ENCODE data around the gene PET100. TPM values are rescaled to one million over a fixed set of nuclear protein-coding genes. Genes with fewer than 3 reads are reported as not detected.

Gene PET100
- total and polyA plus RNA-seq, 2 experiments from 2014 or later = 8.6 to 636 TPM

GRCh38 chr19:7642295-7643030, 12.9 kb downstream of the PET100 start (continued):
- no peak for TF ChIP-seq ZNF462 (CRISPR knock-in tag; IDR thresholded peaks at IDR 0.05)
- no peak for TF ChIP-seq JUNB (IDR thresholded peaks at IDR 0.05; ENCODE audit: unreplicated experiment)
- TF ChIP-seq EZH2phosphoT487 (IDR thresholded peaks at IDR 0.05; ENCODE audit: unreplicated experiment) = no peak
- no peak for TF ChIP-seq CREB1 (CRISPR knock-in tag; IDR thresholded peaks at IDR 0.05; ENCODE audit: low read depth)
- TF ChIP-seq NANOG (IDR thresholded peaks at IDR 0.05; ENCODE audit: borderline replicate concordance) = no peak
- TF ChIP-seq POLR2AphosphoS5 (IDR thresholded peaks at IDR 0.05; ENCODE audit: low read depth) = no peak

GRCh38 chr19:7643031-7643415, 13.4 kb downstream of the PET100 start:
- Mint-ChIP-seq H3K9me3 (no peaks in the 10 kb centered on the region; the same call in 2 of the 3 replicates), H3K4me1 (no peaks in the 10 kb centered on the region), H3K27me3 (ENCODE audit: insufficient read depth, low read depth, poor library complexity) (peaks cover 11% of the 10 kb centered on the region), H3K36me3 (ENCODE audit: low read depth) (peaks cover 3% of the 10 kb centered on the region; the same call in 1 of the 3 replicates), H3K4me3 (no peak overlapping the region; the same call in 2 of the 3 replicates), H3K27ac (no peak overlapping the region)
- DNase-seq (ENCODE audit: low spot score) = no peak
- Histone ChIP-seq H4K20me1 (replicated peaks; ENCODE audit: insufficient read depth) (no peaks in the 10 kb centered on the region; the same call in 1 of the 2 replicates), H3F3A (replicated peaks; ENCODE audit: low read depth) (peaks cover 9% of the 10 kb centered on the region), H2AFZ (no peak overlapping the region), H3K36me3 (ENCODE audit: insufficient read depth) (no peaks in the 10 kb centered on the region), H3K9me2 (ENCODE audit: insufficient read depth) (no peaks in the 10 kb centered on the region), H3K27me3 (ENCODE audit: insufficient read depth) (no peaks in the 10 kb centered on the region), H3K27ac (ENCODE audit: low read depth) (no peak overlapping the region), H3K4me3 (no peak overlapping the region), H3K4me2 (no peak overlapping the region), H3K4me1 (ENCODE audit: insufficient read depth) (no peaks in the 10 kb centered on the region), H3K79me2 (replicated peaks; ENCODE audit: insufficient read depth) (no peaks in the 10 kb centered on the region)
- no peak for ATAC-seq
- TF ChIP-seq JUNB (IDR thresholded peaks at IDR 0.05; ENCODE audit: unreplicated experiment) (no peak), EZH2phosphoT487 (IDR thresholded peaks at IDR 0.05; ENCODE audit: unreplicated experiment) (no peak), ZNF462 (CRISPR knock-in tag; IDR thresholded peaks at IDR 0.05) (no peak), ZNF114 (CRISPR knock-in tag; IDR thresholded peaks at IDR 0.05) (no peak), POLR2AphosphoS5 (IDR thresholded peaks at IDR 0.05; ENCODE audit: low read depth) (no peak), CREB1 (CRISPR knock-in tag; IDR thresholded peaks at IDR 0.05; ENCODE audit: low read depth) (no peak), EZH2 (IDR thresholded peaks at IDR 0.05; ENCODE audit: low read depth, unreplicated experiment) (no peak)
